CD4-positive, alpha-beta T cell treated with Interferon alpha-2 for 1 hour (primary cell): ENCODE data around the gene PPT2.
A peak's percentile ranks its signal among the peaks of the same experiment; 100 is the strongest.
"Not testable (repeated sequence)": the region's sequence is repeated elsewhere in the genome, so short reads cannot be mapped to it uniquely, and the experiment has no call there.

Experiments
- DNase-seq, 2 donors: peaks; one replicate each; pipeline ENCODE4 v3.0.0-alpha.2; 2020 to 2022

The PPT2 gene

DNA sequence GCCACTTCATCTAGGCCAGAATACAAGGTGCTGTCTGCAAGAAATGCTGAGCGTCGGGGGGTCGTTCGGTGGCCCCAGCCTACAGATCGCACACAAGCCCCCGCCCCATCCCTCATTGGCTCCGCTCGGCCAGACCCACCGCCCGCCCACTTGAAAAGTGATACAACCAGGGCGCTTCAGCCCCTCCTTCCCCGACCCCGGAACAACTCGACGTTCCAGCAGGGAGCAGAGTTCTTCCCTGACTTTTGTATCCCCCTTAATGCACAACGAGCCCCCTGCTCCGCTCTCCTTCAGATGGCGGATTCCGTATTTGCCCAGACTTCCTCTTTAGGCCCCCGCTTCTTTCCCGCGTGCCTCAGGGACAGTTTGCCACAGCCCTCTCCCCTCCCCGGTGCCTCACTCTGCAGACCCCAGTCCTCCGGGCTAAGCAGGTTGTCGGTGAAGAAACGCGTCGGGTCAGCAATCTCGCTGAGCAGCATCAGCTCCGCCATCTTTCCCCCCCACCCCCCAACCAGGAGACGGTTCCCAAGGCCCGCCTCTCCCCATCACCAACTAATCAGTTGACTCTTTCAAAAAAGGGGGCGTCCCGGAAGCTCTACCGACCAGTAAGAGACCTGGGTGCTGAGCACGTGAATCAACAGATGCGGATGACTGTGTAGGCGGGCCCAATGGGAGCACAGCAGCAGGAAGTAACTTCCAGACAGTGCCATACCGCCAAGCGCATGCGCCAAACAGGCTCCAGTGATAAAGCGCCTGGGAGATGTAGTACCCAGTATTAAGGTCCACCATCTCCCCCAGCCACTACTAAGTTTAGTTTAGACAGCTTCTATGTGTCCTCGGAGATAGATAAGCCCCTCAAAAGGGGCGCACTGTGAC is 26.0 kb upstream of the PPT2 start, which contains the start of gene ATF6B:
TSS of gene ATF6B (minus strand) at position 530 of the 876 bp plus-strand sequence. CDS start at position 491, 39 bp downstream.
- peak; percentile 99 to 100 for DNase-seq

DNA sequence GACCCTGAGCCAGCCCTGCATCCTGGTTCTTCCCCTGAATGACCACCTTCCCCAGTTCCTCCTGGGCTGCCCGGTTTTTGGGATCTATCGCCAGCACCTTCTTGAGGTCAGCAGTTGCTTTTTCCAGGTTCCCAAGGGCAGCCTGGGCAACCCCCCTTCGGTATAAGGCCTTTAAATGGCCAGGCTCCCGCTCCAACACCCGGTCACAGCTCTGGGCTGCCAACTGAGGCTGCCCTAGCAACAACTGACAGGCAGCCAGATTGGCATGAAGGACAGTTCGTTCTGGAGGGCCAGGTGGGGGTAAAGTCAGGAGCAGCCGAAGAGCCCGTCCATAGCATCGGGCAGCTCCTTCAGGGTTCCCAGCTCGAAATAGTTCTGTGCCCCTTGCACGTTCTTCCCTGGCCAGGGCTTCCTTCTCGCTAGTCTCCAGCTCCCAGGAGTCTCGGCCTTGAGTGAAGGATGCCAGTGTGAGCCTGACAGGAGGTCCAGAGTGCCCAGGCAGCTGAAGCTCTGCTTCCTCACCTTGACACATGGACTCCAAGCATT is 25.1 kb upstream of the PPT2 start:
- DNase-seq = no peak

DNA sequence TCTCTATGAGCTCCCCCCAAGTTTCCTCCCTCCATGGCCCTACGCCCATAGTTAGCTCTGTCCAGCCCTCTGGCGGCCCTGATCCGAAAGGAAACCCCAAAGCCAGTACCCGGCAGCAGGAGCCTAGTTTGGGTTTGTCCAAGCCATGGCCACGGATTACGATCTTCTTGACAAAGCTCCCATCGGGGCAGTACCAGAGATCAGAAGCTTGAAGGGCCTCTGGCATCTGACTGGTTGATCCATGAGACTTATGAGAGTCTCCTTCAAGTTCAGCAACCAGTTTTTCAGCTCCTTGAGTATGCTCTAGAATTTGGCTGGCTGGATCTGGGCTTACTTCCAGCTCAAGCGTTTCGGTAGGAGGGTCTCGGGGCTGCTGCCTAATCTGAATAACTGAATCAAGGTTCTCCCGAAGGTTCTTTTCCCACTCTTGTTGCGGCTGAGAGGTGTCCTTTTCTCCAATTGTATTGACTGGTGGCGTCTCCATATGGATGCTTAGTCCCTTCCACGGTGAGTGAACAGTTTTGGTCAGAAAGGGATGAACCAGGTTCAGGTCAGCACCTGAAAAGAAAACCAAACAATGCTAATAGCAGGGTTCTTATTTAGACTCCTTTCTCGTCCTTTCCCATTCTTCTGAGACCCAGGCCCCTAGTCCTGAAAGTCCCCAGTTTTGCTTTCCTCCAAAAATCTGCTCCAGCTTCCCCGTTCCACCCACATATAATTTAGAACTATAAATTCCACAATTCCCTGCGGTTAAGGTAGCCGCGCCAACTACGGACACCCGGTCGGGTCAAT is 24.4 kb upstream of the PPT2 start:
- DNase-seq = no peak

DNA sequence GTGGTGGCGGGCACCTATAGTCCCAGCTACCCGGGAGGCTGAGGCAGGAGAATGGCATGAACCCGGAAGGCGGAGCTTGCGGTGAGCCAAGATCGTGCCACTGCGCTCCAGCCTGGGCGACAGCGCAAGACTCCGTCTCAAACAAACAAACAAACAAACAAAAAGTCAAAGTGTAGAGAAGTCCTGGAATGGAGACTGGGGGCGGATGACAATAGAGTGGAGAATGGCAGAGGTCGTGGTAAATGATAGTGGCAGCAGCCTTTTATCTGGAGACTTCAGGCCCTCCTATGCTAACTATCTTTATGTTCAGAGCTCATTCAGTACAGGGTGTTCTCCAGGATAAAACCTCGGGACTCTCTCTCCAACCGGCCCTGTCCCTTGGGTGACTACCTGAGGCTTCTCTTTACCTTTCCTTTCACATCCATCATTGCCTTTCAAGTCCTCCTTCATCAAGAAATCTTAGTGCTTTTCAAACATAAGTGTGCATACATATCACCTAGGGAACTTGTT is 22.4 kb upstream of the PPT2 start:
- DNase-seq = no peak

DNA sequence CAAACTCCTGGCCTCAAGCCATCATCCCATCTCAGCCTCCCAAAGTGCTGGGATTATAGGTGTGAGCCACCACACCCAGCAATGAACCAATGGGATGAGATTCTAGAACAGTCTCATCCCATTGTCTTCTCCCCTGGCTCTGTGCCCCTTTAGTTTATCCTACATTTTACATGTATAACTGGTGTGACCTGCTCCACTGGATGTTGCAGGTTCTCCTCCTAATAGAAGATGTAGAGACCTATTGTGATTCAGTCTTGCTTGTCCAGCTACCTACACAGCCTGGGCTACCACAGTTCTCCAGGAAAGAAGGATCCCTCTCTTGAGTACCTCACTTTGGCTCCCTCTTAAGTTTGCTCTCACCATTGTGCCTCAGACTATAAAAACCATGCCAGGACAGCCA is 21.8 kb upstream of the PPT2 start:
- DNase-seq = no peak

DNA sequence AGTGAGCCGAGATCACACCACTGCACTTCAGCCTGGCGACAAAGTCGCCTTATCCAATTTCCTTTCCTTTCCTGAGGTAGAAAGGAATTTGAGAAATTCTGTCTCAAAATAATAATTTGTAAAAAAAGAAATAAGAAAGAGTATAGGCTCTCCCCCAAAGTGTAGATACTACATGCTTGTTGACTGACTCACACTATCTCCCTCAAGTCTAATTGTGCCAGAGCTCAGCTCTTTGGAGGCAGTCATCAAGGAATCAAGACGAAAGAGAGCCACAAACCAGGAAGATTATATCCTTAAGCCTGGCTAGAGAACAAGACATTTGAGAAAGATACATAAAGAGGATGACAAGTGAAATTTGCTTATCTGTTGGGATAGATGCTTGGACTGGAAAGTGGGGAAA is 20.2 kb upstream of the PPT2 start:
- DNase-seq = no peak

DNA sequence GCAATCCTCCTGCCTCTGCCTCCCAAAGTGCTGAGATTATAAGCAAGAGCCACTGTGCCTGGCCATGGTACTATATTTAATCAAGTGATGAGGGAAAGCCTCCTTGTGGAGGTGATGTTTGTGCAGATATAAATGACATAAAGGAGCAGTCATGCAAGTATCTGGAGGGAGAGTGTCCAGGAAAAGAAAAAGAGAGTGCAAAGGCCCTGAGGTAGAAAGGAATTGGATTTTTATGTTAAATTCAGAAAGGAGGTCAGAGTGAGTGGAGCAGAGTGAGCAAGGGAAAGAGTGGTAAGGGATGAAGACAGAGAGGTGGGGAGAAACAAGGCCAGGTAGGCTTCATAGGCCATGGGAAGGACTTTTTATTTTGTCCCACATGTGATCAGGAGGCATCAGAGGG is 16.5 kb upstream of the PPT2 start:
- no peak for DNase-seq

DNA sequence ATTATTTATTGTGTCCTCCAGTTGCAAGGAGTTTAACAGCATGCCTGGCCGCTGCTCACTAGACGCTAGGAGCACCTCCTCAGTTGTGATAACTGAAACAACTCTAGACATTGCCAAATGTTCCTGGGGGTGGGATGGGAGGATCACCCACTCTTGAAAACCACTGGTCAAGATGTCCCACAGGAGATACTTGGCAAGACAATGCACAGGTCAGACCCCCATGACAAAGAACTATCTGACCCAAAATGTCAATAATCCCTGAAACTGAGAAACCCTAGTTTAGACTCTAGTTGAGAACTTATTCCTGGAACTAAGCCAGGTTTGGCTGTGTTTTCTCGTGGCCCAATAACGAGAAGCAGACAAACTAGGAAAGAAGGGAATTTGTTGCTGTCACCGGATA is 14.4 kb upstream of the PPT2 start:
- DNase-seq = no peak

DNA sequence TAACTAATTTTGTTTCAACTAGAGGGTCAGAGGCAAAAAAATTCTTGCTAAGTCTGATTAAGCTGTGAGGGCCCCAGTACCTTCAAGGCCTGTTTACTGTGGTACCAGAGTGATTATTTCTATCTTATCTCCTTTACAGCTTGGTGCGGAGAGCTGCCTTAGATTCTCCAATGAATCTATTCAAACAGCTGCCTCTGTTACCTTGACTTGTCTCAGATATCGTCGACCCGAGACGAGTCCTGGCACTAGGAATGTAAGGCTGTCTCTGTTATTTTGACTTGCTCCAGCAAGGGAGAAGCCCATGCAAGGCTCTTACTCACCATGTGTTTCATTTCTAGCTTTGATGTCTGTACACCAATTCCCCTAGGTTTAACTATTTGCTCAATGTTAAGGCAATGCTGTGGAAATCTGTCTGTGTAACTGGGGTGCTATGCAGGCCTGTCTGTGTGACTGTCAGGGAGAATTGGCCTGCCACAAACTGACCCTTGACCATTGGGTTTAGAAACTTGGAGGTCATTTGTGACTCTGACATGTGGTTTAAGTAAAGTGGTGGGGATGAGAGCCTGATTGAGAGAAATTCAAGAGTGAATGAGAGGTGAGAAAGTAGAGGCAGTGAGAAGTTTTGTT is 13.4 kb upstream of the PPT2 start:
- no peak for DNase-seq

DNA sequence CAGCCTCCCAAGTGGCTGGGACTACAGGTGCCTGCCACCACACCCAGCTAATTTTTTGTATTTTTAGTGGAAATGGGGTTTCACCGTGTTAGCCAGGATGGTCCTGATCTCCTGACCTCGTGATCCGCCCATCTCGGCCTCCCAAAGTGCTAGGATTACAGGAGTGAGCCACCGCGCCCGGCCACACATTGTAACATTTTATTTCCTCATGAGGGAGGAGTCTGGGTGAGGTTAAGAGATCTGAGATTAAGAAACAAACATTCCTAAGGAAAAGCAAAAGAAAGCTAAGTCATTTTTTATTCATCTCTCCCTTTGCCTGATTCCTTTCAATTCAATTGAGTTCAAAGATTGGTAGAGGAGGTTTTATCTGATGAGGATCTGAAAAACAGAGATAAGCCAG is 9.7 kb upstream of the PPT2 start:
- DNase-seq = not testable (repeated sequence)

DNA sequence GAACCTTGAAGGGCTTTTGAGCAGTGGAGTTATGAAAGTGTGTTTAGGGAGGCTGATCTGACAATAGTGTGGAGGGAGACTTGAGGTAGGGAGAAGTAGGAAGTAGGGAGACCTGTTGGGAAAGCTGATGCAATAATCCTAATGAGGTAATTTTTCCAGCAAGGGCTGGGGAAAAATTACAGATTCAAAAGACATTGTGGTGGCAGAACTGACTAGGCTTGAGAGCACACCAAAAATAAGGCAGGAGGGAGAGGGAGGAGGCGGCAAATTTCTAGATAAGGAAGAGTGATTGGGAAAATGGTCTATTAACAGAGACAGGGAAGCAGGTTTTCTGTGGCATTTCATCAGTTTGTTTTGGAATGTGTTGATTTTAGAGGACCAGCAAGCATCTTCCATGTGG is 7.7 kb upstream of the PPT2 start:
- DNase-seq = no peak

DNA sequence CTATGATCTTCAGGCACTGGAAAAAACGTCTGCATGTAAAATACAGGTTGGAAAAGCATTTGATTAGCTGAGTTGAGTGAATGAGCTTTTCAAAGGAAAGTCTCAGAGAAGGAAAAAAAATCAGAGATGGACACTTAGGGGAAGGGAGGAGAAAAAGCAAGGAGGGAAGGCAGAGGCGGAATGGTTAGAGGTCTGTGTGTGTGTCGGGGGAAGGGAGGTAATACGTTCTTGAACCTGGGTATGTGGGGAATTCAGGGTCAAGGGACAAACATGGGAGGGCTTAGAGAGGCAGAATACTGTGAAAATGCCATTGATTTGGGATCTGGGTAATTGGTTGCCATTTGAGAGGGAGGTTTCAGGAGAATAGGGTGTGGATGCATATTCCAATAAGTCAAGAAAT is 7.3 kb upstream of the PPT2 start:
- no peak for DNase-seq

DNA sequence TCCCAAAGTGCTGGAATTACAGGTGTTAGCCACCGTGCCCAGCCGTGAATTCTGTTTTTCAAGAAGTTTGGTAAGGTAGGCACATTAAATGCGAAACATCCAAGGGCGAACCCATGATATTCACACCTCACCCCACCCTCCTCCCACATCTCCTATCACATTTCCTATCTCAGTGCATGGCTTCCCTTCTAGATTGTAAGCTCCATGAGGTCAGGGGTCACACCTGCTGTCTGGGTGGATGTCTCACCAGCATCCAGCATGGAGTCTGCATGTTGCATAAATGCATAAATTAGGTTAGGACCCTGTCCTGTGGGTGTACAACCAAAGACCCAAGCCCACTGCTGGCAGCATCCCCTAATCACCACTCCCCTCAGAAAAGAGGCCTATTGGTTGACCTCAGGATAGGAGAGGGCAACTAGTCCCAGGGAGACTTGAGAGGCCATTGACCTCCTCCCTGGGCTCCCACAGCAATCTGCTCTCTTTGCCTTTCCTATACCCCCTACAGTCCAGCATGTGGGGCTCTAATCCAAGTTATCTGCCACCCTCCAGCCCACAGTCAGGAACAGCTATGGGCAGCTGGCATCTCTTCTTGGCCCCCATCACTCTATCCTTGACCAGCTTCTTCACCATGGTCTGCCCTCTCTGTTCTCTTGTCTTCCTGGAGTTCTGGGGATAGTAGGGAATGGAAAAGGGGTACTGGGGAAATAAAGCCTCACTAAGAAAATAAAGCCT is 6.4 kb upstream of the PPT2 start:
- no peak for DNase-seq

DNA sequence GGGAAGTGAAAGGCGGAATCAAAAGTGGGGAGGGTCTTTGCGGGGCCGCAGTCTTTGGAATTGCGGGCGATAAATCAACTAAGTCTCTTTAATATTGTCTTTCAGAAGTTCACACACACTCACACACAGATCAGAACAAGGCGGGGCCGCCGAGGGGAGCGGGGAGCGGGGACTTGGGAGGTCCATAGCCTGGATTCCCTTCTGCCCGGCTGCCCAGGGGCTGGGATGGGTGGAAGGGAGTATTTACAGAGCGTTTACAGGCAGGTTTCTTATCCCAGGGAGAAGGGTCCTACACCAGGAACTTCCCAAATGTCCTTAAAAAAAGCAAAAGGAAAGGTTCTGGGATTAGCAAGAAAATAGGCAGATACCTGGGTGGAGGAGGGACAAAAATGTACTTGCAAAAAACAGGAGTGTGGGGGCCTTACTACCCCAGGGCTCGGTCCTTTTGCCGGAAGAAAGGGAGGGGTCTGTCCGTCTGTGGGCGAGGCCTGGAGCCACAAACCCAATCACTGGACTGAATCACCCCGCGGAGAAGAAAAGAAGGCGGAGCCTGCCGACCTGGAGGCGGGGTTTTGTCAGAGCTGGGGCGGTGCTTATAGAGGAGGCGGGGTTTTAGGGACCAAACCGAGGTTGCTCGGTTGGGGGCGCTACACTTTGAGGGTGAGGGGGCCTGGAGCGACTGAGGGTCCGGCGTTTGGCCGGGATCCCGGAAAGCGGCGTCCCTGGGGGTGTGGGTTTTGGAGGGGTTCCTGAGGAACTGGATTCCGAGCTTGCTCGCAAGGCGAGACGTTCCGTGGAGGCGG is 5.5 kb upstream of the PPT2 start:
- DNase-seq = peak; percentile 78

DNA sequence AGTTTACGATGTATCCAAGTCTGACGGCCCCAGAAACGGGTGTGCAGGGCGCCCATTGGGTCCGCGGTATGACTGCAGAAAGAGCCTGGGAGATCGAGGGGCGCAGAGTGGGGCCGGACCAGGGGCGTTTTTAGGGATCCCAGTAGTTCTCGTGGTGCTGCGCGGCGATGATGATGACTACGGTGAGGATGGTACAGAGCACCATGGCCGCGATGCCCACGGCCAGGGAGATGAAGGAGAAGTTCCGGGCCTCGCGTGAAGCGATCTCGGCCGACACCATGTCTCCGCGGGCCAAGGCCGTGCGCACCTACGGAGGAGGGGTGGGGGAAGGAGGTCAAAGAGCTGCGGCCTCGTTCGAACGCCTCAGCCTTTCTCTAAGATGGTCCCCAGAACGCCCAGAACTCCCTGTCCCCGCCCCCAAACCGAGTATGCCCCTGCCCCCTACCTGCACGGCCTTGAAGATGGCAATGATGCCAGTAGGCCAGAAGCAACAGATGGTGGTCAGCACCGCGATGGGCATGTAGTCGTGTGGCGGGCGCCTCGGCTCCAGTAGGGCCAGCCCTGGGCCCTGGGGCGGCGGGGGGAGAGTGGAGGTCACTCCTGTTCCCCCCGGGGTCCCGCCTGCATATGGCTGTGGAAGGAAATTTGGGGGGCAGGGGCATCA is 4.7 kb upstream of the PPT2 start:
- DNase-seq = no peak

DNA sequence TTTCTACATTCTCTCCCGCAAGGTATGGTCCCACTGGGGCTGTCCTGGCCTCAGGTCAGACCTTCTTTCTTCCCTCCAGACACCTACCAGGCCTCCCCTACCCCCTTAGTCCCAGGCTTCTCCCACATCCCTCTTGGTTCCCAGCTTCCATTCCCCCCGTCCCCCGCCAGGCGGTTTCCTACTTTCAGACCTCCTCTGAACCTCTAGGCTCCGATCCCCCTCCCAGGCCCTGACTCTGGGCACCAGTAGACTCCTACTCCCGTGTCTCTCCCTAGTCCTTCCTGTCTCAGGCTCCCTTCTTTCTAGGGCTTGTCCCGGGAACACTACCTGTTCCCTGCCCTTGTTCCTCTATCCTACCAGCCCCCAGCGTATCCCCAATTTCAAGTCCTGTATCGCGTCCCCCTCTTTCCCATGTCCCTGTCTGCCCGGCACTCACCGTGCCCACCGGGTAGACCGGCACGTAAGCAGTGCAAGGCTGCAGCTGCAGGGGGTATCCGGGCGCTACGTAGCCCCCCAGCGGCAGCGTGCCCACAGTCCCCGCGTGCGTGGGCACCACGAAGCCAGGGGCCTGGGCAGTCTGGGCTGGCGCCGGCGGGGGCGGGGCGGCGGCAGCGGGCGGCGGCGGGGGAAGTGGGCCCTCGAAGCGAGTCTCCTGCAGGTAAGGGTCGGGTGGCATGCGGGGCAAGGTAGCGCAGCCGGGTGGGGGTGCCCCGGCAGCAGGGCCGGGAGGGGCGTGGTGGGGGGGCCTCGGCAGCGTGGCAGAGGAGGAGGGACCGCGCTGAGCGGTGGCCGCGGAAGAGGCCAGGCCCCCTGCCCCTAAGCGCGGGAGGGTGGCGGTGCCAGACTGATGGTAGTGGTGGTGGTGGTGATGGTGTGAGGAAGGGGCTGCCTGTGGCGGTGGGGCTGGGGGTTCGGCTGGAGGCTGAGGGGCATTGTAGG is 3.7 kb upstream of the PPT2 start:
- DNase-seq = no peak

DNA sequence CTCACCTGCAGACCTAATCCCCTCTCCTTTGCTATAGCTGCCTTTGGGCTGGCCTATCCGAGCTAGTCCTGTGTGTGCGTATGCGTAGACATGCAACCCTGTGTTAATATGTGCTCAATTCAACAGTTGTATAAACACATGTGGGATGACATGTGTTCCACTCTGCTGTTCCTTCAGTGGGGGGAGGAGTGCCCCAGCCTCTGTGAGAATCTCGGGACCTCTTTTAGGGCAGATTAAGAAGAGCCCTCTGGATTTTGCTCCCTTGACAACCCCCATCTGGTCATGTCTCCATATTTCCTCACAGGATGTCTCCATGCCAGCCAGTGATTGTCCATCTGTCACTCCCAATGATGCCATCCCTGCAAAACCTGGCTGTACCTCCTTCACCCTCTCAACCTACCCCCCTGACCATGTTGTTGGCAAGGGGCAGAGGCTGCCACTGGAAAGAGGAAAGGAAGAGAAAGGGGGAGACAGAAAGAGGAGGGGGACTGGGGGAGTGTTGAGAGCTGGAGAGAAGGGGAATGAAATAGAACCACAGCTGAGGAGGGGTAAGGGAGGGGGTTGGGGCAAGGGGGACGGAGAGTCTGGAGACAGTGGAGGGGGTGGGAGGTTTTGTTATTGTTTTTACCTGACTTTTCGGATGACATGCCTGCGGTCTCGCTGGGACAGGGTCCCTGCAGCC is 2.6 kb upstream of the PPT2 start:
- DNase-seq = no peak

DNA sequence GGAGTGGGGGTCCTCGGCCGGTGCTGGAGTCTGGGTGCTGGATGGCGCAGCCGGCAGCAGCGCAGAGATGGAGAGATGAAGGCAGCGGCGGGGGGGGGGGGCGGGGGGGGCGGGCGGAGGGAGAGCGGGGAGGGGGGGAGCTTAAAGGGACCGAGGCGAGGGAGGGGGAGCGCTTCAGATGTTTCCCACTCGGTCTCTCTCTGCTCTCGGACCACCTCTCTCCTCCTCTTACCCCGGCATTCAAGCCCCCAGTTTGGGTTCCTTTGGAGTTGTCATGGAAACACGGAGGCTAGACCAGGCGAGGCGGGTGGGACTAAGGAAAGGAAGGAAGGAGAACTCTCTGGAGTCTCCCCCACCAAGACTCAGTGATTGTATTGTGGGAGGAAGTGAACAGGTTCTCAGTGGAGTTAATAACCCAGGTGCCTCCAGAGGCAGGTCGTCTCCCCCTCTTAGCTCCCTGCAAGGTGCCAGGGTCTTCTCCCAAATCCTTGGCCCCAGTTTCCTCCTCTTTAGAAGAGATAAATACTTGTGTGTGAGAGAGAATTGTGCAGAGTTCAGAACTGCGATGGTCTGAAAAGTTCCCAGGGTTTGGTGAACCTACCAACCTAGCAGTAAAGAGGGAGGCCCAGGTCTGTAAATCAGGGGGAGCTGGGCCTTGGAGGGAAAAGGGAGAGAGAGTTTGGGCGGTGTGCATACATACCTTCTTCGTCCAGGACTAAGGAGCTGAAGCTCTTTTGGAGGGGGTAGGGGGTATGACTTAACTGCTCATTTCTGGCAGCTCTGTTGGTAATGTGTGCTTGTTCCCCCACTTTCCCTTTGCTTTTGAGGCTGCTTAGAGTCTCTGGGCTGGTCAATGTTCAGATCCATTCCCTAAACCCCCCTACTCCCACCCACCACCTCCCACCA is 1.8 kb upstream of the PPT2 start, which contains the start of gene PRRT1:
TSS of gene PRRT1 (minus strand) at position 77 of the 906 bp plus-strand sequence. CDS start 112 bp downstream, outside the sequence.
- no peak for DNase-seq
